Kidney epithelial cell (primary cell): ENCODE results near the gene GRSF1. TPM values are rescaled to one million over a fixed set of nuclear protein-coding genes. Genes with fewer than 3 reads are reported as not detected.
"Not testable (repeated sequence)": the region's sequence is repeated elsewhere in the genome, so short reads cannot be mapped to it uniquely, and the experiment has no call there.

Experiments
- DNase-seq: peaks from one replicate; pipeline ENCODE4 v3.0.0-alpha.2; 2010; ENCODE audit warnings: low read depth
- H3K27me3 ChIP-seq: 2 replicates; pipeline ENCODE4 v1.6.0; 2011; ENCODE audit warnings: low read length; ENCODE audit not compliant: control insufficient read depth, insufficient read depth
- H3K36me3 ChIP-seq: 2 replicates; pipeline ENCODE4 v1.5.1; 2011; ENCODE audit warnings: low read length; ENCODE audit not compliant: control insufficient read depth, insufficient read depth
- H3K4me3 ChIP-seq: 2 replicates; pipeline ENCODE4 v1.5.1; 2011; ENCODE audit warnings: low read depth, mild to moderate bottlenecking, control low read depth, low read length
- total RNA-seq: library from RNA; depleted of rRNA; stranded (reverse); fragments of >200 nt; gene quantifications from 2 replicates; pipeline ENCODE4 v1.2.3, GENCODE V29; 2015
- TF ChIP-seq, protein P1 (sequence below): IDR thresholded peaks from 2 replicates; pipeline ENCODE4 v1.5.1; 2011; ENCODE audit warnings: mild to moderate bottlenecking, moderate library complexity, low read length, control low read depth, inconsistent platforms; ENCODE audit not compliant: insufficient read depth, poor library complexity, severe bottlenecking

The GRSF1 gene
- total RNA-seq, 1 donor from 2014 or later = 83.1 TPM

- Histone ChIP-seq H3K36me3 (no peaks in the 10 kb centered on the region), H3K27me3 (no peaks in the 10 kb centered on the region), H3K4me3 (no peak overlapping the region)
- no peak for DNase-seq
- TF ChIP-seq, protein P1, sequence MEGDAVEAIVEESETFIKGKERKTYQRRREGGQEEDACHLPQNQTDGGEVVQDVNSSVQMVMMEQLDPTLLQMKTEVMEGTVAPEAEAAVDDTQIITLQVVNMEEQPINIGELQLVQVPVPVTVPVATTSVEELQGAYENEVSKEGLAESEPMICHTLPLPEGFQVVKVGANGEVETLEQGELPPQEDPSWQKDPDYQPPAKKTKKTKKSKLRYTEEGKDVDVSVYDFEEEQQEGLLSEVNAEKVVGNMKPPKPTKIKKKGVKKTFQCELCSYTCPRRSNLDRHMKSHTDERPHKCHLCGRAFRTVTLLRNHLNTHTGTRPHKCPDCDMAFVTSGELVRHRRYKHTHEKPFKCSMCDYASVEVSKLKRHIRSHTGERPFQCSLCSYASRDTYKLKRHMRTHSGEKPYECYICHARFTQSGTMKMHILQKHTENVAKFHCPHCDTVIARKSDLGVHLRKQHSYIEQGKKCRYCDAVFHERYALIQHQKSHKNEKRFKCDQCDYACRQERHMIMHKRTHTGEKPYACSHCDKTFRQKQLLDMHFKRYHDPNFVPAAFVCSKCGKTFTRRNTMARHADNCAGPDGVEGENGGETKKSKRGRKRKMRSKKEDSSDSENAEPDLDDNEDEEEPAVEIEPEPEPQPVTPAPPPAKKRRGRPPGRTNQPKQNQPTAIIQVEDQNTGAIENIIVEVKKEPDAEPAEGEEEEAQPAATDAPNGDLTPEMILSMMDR = no peak
Measured at GRCh38 chr4:70849291-70849690, 9.6 kb upstream of the GRSF1 start.

DNA sequence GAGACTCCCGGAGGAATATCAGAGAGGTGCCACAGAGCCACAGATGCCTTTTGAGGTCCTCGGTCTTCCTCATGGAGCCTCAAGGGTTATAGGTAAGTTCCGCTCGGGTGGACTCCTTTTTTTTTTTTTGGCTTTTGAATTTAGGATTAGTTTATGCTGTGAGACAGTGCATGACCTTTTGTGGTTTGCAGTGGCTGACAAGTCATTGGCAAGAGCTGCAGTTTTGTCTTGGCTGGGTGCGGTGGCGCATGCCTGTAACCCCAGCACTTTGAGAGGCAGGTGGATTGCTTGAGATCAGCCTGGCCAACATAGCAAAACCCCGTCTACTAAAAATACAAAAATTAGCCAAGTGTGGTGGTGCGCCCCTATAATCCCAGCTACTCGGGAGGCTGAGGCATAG is 4.5 kb upstream of the GRSF1 start:
- DNase-seq = no peak
- H3K27me3 ChIP-seq = no peaks in the 10 kb centered on the region
- H3K4me3 ChIP-seq = no peak overlapping the region
- TF ChIP-seq, protein P1 = no peak
- H3K36me3 ChIP-seq = no peaks in the 10 kb centered on the region

DNA sequence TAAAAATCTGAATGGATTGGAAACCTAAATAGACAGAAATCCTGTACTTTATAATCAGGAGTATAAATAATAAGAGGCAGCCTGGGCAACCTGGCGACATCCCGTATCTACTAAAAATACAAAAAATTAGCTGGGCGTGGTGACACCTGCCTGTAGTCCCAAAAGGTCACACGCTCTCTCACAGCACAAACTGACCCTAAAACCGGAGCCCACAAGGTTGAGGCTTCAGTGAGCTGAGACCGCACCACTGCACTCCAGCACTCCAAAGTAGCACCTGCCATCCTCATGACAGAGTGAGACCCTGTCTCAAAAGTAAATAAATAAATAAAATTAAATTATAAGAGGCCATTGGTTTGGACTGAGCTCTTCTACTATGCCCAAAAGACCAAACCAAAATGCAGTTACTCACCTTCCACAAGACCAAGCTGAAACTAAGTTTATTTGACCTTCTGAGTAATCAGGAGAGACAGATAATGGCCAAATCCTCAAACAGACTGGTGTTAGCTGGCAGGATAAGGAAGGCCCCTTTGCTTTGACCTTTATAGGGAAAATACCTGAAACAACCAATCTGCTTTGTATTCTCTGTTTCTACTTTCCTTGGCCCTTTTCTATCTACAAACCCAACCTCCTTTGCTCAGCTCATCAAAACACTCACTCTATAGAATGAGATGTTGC is 3.2 kb upstream of the GRSF1 start:
- no peak overlapping the region for H3K4me3 ChIP-seq
- DNase-seq = no peak
- H3K27me3 ChIP-seq = no peaks in the 10 kb centered on the region
- no peaks in the 10 kb centered on the region for H3K36me3 ChIP-seq
- TF ChIP-seq, protein P1 = no peak

DNA sequence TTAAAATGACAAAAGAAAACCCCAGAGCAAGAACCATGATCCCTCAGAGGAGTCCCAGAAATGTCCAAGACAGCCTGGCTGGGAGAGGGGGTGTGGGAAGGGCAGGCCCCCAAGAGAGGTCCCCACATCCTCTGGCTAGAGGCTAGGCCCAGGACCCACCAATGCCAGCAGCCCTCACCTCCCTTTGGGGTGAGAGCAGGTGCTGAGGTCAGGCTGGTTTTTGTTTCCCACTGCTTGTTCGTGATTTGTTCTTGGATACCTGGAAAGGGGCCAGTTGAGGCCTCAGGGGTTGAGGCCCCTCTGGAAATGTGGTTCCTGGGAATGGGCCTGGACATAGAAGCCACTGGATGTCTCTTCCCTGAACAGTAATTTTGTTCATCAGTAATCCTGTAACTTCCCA is 2.3 kb upstream of the GRSF1 start:
- Histone ChIP-seq H3K36me3 (no peaks in the 10 kb centered on the region), H3K4me3 (no peak overlapping the region), H3K27me3 (no peaks in the 10 kb centered on the region)
- no peak for DNase-seq
- TF ChIP-seq, protein P1 = no peak

DNA sequence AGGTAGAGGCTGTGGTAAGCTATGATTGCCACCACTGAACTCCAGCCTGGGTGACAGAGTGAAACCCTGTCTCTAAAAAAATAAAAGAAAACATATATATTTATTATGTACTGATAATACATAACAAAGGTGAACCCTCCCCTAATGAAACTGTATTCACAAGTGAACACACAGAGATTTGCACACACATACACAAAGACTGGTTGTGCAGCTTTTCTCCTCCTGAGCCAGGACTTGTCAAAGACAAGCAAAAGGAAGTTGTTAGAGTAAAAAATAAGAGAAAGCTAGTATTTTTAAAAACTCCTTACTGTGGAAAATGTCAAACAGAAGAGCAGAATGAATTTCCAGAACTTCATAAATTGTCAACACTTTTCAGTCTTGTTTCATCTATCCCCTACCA is 1.5 kb upstream of the GRSF1 start:
- TF ChIP-seq, protein P1 = no peak
- DNase-seq = no peak
- Histone ChIP-seq H3K36me3 (no peaks in the 10 kb centered on the region), H3K27me3 (no peaks in the 10 kb centered on the region), H3K4me3 (no peak overlapping the region)

- not testable (repeated sequence) for H3K4me3 ChIP-seq, DNase-seq, H3K27me3 ChIP-seq, H3K36me3 ChIP-seq
Measured at GRCh38 chr4:70840631-70841030, 941 bp upstream of the GRSF1 start.

- not testable (repeated sequence) for H3K36me3 ChIP-seq, H3K27me3 ChIP-seq, H3K4me3 ChIP-seq, DNase-seq
Measured at GRCh38 chr4:70840137-70840536, 447 bp upstream of the GRSF1 start.
